ENCODE results near the gene BDKRB1. TPM values are rescaled to one million over a fixed set of nuclear protein-coding genes. Genes with fewer than 3 reads are reported as not detected.

The BDKRB1 gene
- polyA plus RNA-seq, 2 of the 4 experiments (the other 2 are of a cell fraction) = 2.8 to 3.5 TPM

DNA sequence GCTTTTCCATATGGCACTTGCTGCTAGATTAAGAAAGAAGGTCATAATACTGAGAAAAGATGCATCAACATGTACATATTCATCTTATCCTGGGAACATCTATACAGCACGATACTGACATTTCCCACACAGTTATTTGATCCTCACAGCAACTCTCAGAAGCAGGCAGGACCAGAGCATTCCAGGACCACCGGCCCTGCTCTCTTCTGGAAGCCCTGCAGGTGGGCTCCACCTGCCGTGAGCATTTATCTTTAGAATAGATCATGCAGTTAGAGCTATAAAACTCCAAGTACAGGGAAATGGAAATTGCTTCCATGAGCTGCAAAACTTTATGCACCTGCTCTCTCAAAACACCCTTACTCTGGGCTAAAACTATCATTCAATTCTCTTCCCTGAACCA is 5.5 kb upstream of the BDKRB1 start:
- WGBS (ENCODE audit: missing lambda C conversion rate) = 72% methylated on average over 3 of the region's 3 CpGs
- ChIA-PET CTCF (interaction anchor here (0.7 to 7.9 kb wide), 6 partner anchors 12 to 152 kb away, joined by 3 to 62 read pairs (median 6); no protein-coding TSS in a partner anchor), POLR2A (no interaction called here)
- DNase-seq (ENCODE audit: low read depth in 1 of 2, low spot score in 1 of 2) (no peak), FAIRE-seq (no peak), ATAC-seq (no peak)
- Histone ChIP-seq H3K9me3 (no peaks in the 10 kb centered on the region), H3K4me2 (no peak overlapping the region), H3K4me3 (no peak overlapping the region), H3K4me1 (peaks cover 74% of the 10 kb centered on the region), H3K27ac (peak overlapping the region; percentile 76 to 91; a peak in 5 of 6 replicates)
- TF ChIP-seq RNF2 (IDR thresholded peaks at IDR 0.05; ENCODE audit: borderline replicate concordance, low read depth) = no peak
- TF ChIP-seq, protein P1, sequence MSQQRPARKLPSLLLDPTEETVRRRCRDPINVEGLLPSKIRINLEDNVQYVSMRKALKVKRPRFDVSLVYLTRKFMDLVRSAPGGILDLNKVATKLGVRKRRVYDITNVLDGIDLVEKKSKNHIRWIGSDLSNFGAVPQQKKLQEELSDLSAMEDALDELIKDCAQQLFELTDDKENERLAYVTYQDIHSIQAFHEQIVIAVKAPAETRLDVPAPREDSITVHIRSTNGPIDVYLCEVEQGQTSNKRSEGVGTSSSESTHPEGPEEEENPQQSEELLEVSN (IDR thresholded peaks at IDR 0.05; ENCODE audit: borderline replicate concordance, low read depth) = no peak
- TF ChIP-seq HDAC2 (IDR thresholded peaks at IDR 0.05) = no peak
- TF ChIP-seq HOXB13 (CRISPR knock-in tag; IDR thresholded peaks at IDR 0.05; ENCODE audit: low read depth) = no peak
- TF ChIP-seq TFCP2L1 (CRISPR knock-in tag; IDR thresholded peaks at IDR 0.05) = no peak
- TF ChIP-seq ZSCAN20 (CRISPR knock-in tag; IDR thresholded peaks at IDR 0.05) = no peak
- TF ChIP-seq EP300 (IDR thresholded peaks at IDR 0.05) = no peak
- TF ChIP-seq KDM5A (IDR thresholded peaks at IDR 0.05) = no peak
- no peak for TF ChIP-seq KDM1A (IDR thresholded peaks at IDR 0.05; ENCODE audit: low read depth)
- no peak for TF ChIP-seq HOXA7 (CRISPR knock-in tag; IDR thresholded peaks at IDR 0.05)
- no peak for TF ChIP-seq HEYL (CRISPR knock-in tag; IDR thresholded peaks at IDR 0.05)
- TF ChIP-seq RARB (CRISPR knock-in tag; IDR thresholded peaks at IDR 0.05) = no peak
- TF ChIP-seq, protein P2, sequence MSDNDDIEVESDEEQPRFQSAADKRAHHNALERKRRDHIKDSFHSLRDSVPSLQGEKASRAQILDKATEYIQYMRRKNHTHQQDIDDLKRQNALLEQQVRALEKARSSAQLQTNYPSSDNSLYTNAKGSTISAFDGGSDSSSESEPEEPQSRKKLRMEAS (IDR thresholded peaks at IDR 0.05) = no peak

- DNase-seq (ENCODE audit: low read depth in 1 of 2, low spot score in 1 of 2) = no peak
- ChIA-PET POLR2A (no interaction called here), CTCF (interaction anchor here (1.0 to 7.9 kb wide), 4 partner anchors 10 to 153 kb away, joined by 3 to 62 read pairs (median 13); no protein-coding TSS in a partner anchor)
- no peak overlapping the region for H3K4me2 ChIP-seq
- WGBS (ENCODE audit: missing lambda C conversion rate) = 69% methylated on average over 3 of the region's 4 CpGs
- peak overlapping the region; percentile 72 to 91; a peak in 4 of 6 replicates for H3K27ac ChIP-seq
- H3K9me3 ChIP-seq = no peaks in the 10 kb centered on the region
- FAIRE-seq = no peak
- no peak for ATAC-seq
- H3K4me3 ChIP-seq = no peak overlapping the region
- peaks cover 73% of the 10 kb centered on the region for H3K4me1 ChIP-seq
- TF ChIP-seq KDM1A (IDR thresholded peaks at IDR 0.05; ENCODE audit: low read depth) (no peak), ZC3H11A (IDR thresholded peaks at IDR 0.05) (no peak), HOXB13 (CRISPR knock-in tag; IDR thresholded peaks at IDR 0.05; ENCODE audit: low read depth) (no peak), CHD2 (IDR thresholded peaks at IDR 0.05; ENCODE audit: low read length, partially characterized antibody) (no peak), POLR2AphosphoS2 (conservative IDR thresholded peaks at IDR 0.05; ENCODE audit: low read length) (no peak), RAD21 (conservative IDR thresholded peaks at IDR 0.05 in 1 of 2, IDR thresholded peaks at IDR 0.05 in 1 of 2) (no peak), HOXA7 (CRISPR knock-in tag; IDR thresholded peaks at IDR 0.05) (no peak)
Measured at GRCh38 chr14:96251656-96252155, 4.3 kb upstream of the BDKRB1 start.

DNA sequence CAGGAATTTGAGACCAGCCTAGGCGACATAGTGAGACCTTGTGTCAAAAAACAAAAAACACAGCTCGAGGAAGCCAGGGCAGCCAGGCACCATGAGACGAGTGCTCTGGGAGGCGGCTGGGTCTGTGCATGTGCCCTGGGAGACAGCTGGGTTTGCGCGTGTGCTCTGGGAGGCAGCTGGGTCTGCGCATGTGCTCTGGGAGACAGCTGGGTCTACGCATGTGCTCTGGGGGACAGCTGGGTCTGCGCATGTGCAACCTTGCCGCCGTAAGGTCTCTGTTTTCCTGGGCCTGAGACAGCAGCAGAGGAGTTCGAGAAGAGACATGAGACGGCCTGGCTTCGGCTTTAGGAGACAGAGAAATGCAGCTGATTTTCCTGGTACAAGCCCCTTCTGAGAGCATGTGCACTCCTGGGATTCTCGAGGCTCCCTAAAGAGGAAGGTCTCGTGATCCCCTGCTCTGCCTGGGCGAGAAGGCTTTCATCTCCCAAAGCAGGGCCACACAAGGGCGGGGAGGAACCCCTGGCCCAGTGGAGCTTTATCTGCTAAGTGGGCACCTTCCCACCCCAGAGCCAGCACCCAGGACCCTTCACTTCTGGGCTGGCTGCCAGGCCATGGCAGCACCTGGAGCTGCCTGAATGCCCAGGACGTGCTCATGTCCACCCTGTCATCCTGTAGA is 3.5 kb upstream of the BDKRB1 start:
- DNase-seq (ENCODE audit: low read depth in 1 of 2, low spot score in 1 of 2) = no peak
- ATAC-seq = peak in 1 of 2 experiments; percentile 6; a peak in 1 of 6 replicates
- ChIA-PET POLR2A (no interaction called here), CTCF (interaction anchor here (0.6 to 7.9 kb wide), 5 partner anchors 9 to 153 kb away, joined by 3 to 62 read pairs (median 3); no protein-coding TSS in a partner anchor)
- H3K4me1 ChIP-seq = peaks cover 66% of the 10 kb centered on the region
- no peak for FAIRE-seq
- H3K27ac ChIP-seq = peak overlapping the region; percentile 72 to 91
- TF ChIP-seq KDM1A (IDR thresholded peaks at IDR 0.05; ENCODE audit: low read depth) (no peak), HOXB5 (CRISPR knock-in tag; IDR thresholded peaks at IDR 0.05) (no peak), TFCP2L1 (CRISPR knock-in tag; IDR thresholded peaks at IDR 0.05) (no peak), FOXS1 (CRISPR knock-in tag; IDR thresholded peaks at IDR 0.05) (no peak), HEYL (CRISPR knock-in tag; IDR thresholded peaks at IDR 0.05) (no peak), USF2 (IDR thresholded peaks at IDR 0.05) (no peak), TP53 (CRISPR knock-in tag; IDR thresholded peaks at IDR 0.05) (no peak), HDAC2 (IDR thresholded peaks at IDR 0.05) (no peak), REST (IDR thresholded peaks at IDR 0.05) (no peak), FOSB (CRISPR knock-in tag; IDR thresholded peaks at IDR 0.05) (no peak), HOXB13 (CRISPR knock-in tag; IDR thresholded peaks at IDR 0.05; ENCODE audit: low read depth) (no peak), ZSCAN20 (CRISPR knock-in tag; IDR thresholded peaks at IDR 0.05) (no peak), GATA3 (IDR thresholded peaks at IDR 0.05; ENCODE audit: borderline replicate concordance) (no peak), BCL3 (IDR thresholded peaks at IDR 0.05) (no peak)
- peak overlapping the region; percentile 53 for H3K4me2 ChIP-seq
- H3K4me3 ChIP-seq = no peak overlapping the region
- H3K9me3 ChIP-seq = no peaks in the 10 kb centered on the region
- 93% methylated on average over 18 of the region's 19 CpGs for WGBS (ENCODE audit: missing lambda C conversion rate)
